GM21381 (cell line): ENCODE data around the gene KANSL3.

Experiments
- ATAC-seq: cut with Tn5 transposase; IDR thresholded peaks from one replicate; pipeline ENCODE4 v1.9.1; 2021; ENCODE audit warnings: mild to moderate bottlenecking, moderate library complexity; ENCODE audit not compliant: unreplicated experiment

Gene KANSL3

GRCh38 chr2:96608469-96609455, 29.4 kb downstream of the KANSL3 start:
- ATAC-seq: no peak

- ATAC-seq: no peak
These were observed 34.0 kb downstream of the KANSL3 start for GRCh38 chr2:96604104-96604503.

- no peak for ATAC-seq
These were observed 35.7 kb downstream of the KANSL3 start for GRCh38 chr2:96602330-96602823.

- no peak for ATAC-seq
These were observed 36.5 kb downstream of the KANSL3 start for GRCh38 chr2:96601382-96602292.

GRCh38 chr2:96599941-96600340, 38.2 kb downstream of the KANSL3 start:
- ATAC-seq: no peak

- no peak for ATAC-seq
These were observed 41.5 kb downstream of the KANSL3 start for GRCh38 chr2:96596596-96596995.

- no peak for ATAC-seq
These were observed 43.4 kb downstream of the KANSL3 start for GRCh38 chr2:96594691-96595152.

- ATAC-seq: no peak
These were observed 43.8 kb downstream of the KANSL3 start for GRCh38 chr2:96594282-96594681.

- no peak for ATAC-seq
These were observed 46.6 kb downstream of the KANSL3 start for GRCh38 chr2:96591494-96591893.

- no peak for ATAC-seq
These were observed 47.1 kb downstream of the KANSL3 start for GRCh38 chr2:96591054-96591453.

GRCh38 chr2:96587843-96588242, 50.3 kb downstream of the KANSL3 start:
- no peak for ATAC-seq

GRCh38 chr2:96584017-96584416, 54.1 kb downstream of the KANSL3 start:
- ATAC-seq: no peak

- ATAC-seq: no peak
These were observed 57.3 kb downstream of the KANSL3 start for GRCh38 chr2:96580771-96581170.

GRCh38 chr2:96579422-96579821, 58.7 kb downstream of the KANSL3 start:
- ATAC-seq: no peak

GRCh38 chr2:96578731-96579130, 59.4 kb downstream of the KANSL3 start:
- ATAC-seq: no peak

- no peak for ATAC-seq
These were observed 60.6 kb downstream of the KANSL3 start for GRCh38 chr2:96577501-96577900.

GRCh38 chr2:96575785-96576456, 62.2 kb downstream of the KANSL3 start:
- no peak for ATAC-seq

GRCh38 chr2:96574364-96574763, 63.7 kb downstream of the KANSL3 start:
- no peak for ATAC-seq

- ATAC-seq: no peak
These were observed 70.0 kb downstream of the KANSL3 start for GRCh38 chr2:96568094-96568493.

- ATAC-seq: no peak
These were observed 73.0 kb downstream of the KANSL3 start for GRCh38 chr2:96565111-96565510.

- no peak for ATAC-seq
These were observed 73.5 kb downstream of the KANSL3 start for GRCh38 chr2:96564563-96564962.
